ENCODE data around the gene THSD7A. TPM values are rescaled to one million over a fixed set of nuclear protein-coding genes. Genes with fewer than 3 reads are reported as not detected.

THSD7A gene
- total RNA-seq, 1 experiment from 2014 or later = 0.64 TPM

GRCh38 chr7:11609096-11609670, 222.8 kb downstream of the THSD7A start:
- POLR2A ChIA-PET (ENCODE audit: low non-redundant PET) = no interaction called here
- no peak overlapping the region for H3K4me3 ChIP-seq (ENCODE audit: low read depth, low read length, poor library complexity, severe bottlenecking)
- peak; percentile 93 for DNase-seq (ENCODE audit: low spot score)
- peak overlapping the region; percentile 49 for H3K27ac ChIP-seq (ENCODE audit: low read depth, low read length, poor library complexity, severe bottlenecking)
- no TSS peak for BruUV-seq (replicated peaks)
- H3K4me1 ChIP-seq (ENCODE audit: insufficient read depth, low read length, poor library complexity, severe bottlenecking) = peaks cover 14% of the 10 kb centered on the region
- no peaks in the 10 kb centered on the region for H3K9me3 ChIP-seq (ENCODE audit: low read depth, low read length, poor library complexity, severe bottlenecking)
- TF ChIP-seq EZH2 (IDR thresholded peaks at IDR 0.05; ENCODE audit: borderline replicate concordance, low read depth, low read length, poor library complexity, severe bottlenecking) = no peak
- TF ChIP-seq, protein P1, sequence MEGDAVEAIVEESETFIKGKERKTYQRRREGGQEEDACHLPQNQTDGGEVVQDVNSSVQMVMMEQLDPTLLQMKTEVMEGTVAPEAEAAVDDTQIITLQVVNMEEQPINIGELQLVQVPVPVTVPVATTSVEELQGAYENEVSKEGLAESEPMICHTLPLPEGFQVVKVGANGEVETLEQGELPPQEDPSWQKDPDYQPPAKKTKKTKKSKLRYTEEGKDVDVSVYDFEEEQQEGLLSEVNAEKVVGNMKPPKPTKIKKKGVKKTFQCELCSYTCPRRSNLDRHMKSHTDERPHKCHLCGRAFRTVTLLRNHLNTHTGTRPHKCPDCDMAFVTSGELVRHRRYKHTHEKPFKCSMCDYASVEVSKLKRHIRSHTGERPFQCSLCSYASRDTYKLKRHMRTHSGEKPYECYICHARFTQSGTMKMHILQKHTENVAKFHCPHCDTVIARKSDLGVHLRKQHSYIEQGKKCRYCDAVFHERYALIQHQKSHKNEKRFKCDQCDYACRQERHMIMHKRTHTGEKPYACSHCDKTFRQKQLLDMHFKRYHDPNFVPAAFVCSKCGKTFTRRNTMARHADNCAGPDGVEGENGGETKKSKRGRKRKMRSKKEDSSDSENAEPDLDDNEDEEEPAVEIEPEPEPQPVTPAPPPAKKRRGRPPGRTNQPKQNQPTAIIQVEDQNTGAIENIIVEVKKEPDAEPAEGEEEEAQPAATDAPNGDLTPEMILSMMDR (conservative IDR thresholded peaks at IDR 0.05; ENCODE audit: low read depth, low read length) = no peak
- intact Hi-C loops (cut with micrococcal nuclease; ENCODE audit: unreplicated experiment) = no loop called here
- H3K27me3 ChIP-seq (replicated peaks; ENCODE audit: insufficient read depth, low read depth, low read length, poor library complexity) = no peaks in the 10 kb centered on the region
- H3K36me3 ChIP-seq (ENCODE audit: insufficient read depth, low read length, poor library complexity, severe bottlenecking) = no peaks in the 10 kb centered on the region
- CTCF ChIA-PET = interaction anchor here (0.6 kb wide), 1 partner anchor 105 kb away, joined by 6 read pairs; no protein-coding TSS in a partner anchor

DNA sequence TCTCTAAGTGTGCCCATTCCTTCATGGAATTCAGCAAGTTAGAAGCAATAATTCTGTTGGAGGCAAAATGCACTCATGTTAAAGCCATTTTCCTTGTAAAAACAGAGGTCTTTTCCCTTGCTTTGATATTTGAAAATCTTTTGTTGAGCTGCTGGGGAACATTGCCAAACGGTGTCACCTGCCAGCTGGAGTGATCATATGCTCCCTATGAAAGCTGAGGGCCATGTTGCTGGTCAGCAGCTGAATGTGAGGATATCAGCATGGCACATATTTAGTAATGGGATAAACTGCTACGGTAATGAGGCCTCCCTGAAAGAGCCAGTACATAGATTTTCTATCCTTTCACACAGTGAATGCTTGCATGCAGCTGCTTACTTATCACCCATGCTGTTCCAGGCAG, 224.3 kb downstream of the THSD7A start:
- no peak for DNase-seq (ENCODE audit: low spot score)
- ChIA-PET POLR2A (ENCODE audit: low non-redundant PET) (interaction anchor here (0.8 kb wide), 1 partner anchor 9 kb away, joined by 4 read pairs; no protein-coding TSS in a partner anchor), CTCF (no interaction called here)
- no TSS peak for BruUV-seq (replicated peaks)
- no peak overlapping the region for H3K4me3 ChIP-seq (ENCODE audit: low read depth, low read length, poor library complexity, severe bottlenecking)
- peaks cover 14% of the 10 kb centered on the region for H3K4me1 ChIP-seq (ENCODE audit: insufficient read depth, low read length, poor library complexity, severe bottlenecking)
- TF ChIP-seq, protein P1 (conservative IDR thresholded peaks at IDR 0.05; ENCODE audit: low read depth, low read length) = no peak
- TF ChIP-seq EZH2 (IDR thresholded peaks at IDR 0.05; ENCODE audit: borderline replicate concordance, low read depth, low read length, poor library complexity, severe bottlenecking) = no peak
- intact Hi-C loops (cut with micrococcal nuclease; ENCODE audit: unreplicated experiment) = no loop called here
- H3K27ac ChIP-seq (ENCODE audit: low read depth, low read length, poor library complexity, severe bottlenecking) = no peak overlapping the region
- no peaks in the 10 kb centered on the region for H3K36me3 ChIP-seq (ENCODE audit: insufficient read depth, low read length, poor library complexity, severe bottlenecking)
- no peaks in the 10 kb centered on the region for H3K9me3 ChIP-seq (ENCODE audit: low read depth, low read length, poor library complexity, severe bottlenecking)
- H3K27me3 ChIP-seq (replicated peaks; ENCODE audit: insufficient read depth, low read depth, low read length, poor library complexity) = no peaks in the 10 kb centered on the region

DNA sequence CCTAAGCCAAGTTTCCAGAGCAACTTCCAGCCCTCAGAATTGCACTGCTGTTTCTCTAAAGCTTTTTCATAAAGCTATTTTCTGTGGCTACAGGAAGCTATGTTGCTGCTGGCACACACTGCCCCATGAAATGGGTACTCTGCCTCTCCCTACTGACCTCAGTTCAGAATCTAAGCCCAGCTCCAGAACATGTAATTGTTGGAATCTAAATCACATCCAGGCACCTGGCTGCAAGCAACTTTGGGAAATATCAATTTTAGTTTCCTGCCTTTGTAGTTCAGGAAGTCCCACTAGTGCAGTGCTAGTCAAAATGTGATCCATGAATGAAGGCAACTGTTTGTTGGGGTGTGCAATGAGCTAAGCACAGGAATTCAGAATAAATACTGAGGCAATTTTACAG, 226.2 kb downstream of the THSD7A start:
- Histone ChIP-seq H3K4me1 (ENCODE audit: insufficient read depth, low read length, poor library complexity, severe bottlenecking) (peaks cover 14% of the 10 kb centered on the region), H3K27me3 (replicated peaks; ENCODE audit: insufficient read depth, low read depth, low read length, poor library complexity) (no peaks in the 10 kb centered on the region), H3K9me3 (ENCODE audit: low read depth, low read length, poor library complexity, severe bottlenecking) (no peaks in the 10 kb centered on the region), H3K4me3 (ENCODE audit: low read depth, low read length, poor library complexity, severe bottlenecking) (no peak overlapping the region), H3K36me3 (ENCODE audit: insufficient read depth, low read length, poor library complexity, severe bottlenecking) (no peaks in the 10 kb centered on the region), H3K27ac (ENCODE audit: low read depth, low read length, poor library complexity, severe bottlenecking) (no peak overlapping the region)
- BruUV-seq (replicated peaks) = no TSS peak
- ChIA-PET CTCF (no interaction called here), POLR2A (ENCODE audit: low non-redundant PET) (no interaction called here)
- no peak for TF ChIP-seq EZH2 (IDR thresholded peaks at IDR 0.05; ENCODE audit: borderline replicate concordance, low read depth, low read length, poor library complexity, severe bottlenecking)
- TF ChIP-seq, protein P1 (conservative IDR thresholded peaks at IDR 0.05; ENCODE audit: low read depth, low read length) = no peak
- DNase-seq (ENCODE audit: low spot score) = no peak
- intact Hi-C loops (cut with micrococcal nuclease; ENCODE audit: unreplicated experiment) = no loop called here
